BJ (cell line): ENCODE results near the gene GRM8. TPM values are rescaled to one million over a fixed set of nuclear protein-coding genes. Genes with fewer than 3 reads are reported as not detected.
"Not testable (repeated sequence)": the region's sequence is repeated elsewhere in the genome, so short reads cannot be mapped to it uniquely, and the experiment has no call there.

Experiments used
- CTCF ChIA-PET: fragments of 350-600 bp; formaldehyde crosslinking; extraction: SDS; loops from one replicate; lab custom pipeline; 2021; ENCODE audit warnings: antibody characterized with exemption, inconsistent platforms; lab: Yijun Ruan, JAX
- POLR2A ChIA-PET: fragments of 300-600 bp; sonication (Branson Sonifier 250); formaldehyde crosslinking; extraction: SDS; loops from one replicate; lab custom pipeline; 2021; ENCODE audit warnings: antibody characterized with exemption; lab: Charles Lee
- DNase-seq: peaks from one replicate; pipeline ENCODE4 v3.0.0-alpha.2; 2011; ENCODE audit warnings: low read depth
- H3K27me3 ChIP-seq: 2 replicates; pipeline ENCODE4 v1.6.0; 2011; ENCODE audit warnings: low read length; ENCODE audit not compliant: control insufficient read depth, insufficient read depth
- H3K36me3 ChIP-seq: 2 replicates; pipeline ENCODE4 v1.5.1; 2011; ENCODE audit warnings: low read length; ENCODE audit not compliant: control insufficient read depth, insufficient read depth
- H3K4me3 ChIP-seq: 2 replicates; pipeline ENCODE4 v1.5.1; 2011; ENCODE audit warnings: low read depth, mild to moderate bottlenecking, control low read depth, low read length
- polyA plus RNA-seq: library from polyadenylated mRNA; depleted of rRNA; stranded (reverse); fragments of >200 nt; gene quantifications from 2 replicates; pipeline ENCODE4 v1.2.3, GENCODE V29; 2011
- TF ChIP-seq, protein P1 (sequence below): IDR thresholded peaks from 2 replicates; pipeline ENCODE4 v1.5.1; 2011; ENCODE audit warnings: low read depth, mild to moderate bottlenecking, control low read depth, inconsistent platforms, low read length, moderate library complexity; ENCODE audit not compliant: insufficient read depth

GRM8 gene
- polyA plus RNA-seq, 1 experiment = not detected

DNA sequence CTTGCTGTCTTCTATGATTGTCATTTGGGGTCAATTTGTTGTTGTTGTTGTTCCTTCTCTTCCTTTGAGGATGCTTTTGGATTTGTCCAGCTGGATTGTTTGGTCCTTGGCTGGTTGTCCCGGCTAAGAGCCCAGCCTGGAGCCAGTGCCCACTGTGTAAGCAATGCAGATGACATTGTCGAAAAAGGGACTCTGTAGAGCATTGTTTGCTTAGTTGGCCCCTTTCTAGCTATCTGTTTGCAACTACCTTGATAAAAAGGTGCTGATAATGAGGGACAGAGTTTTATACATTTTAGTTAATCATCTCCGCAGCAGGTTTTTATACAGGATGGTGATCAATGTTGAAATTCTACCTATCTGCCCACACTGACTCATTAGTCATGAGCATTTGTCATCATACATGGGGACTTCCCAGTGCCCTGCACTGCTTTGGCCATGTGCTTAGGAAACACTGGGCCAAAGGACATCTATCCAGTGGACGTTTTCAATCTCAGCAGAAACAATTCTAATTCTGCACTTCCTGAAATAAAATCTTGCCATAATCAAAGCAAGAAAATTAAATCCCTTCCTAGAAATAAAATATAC lies 311.9 kb downstream of the GRM8 start:
- ChIA-PET CTCF (no interaction called here), POLR2A (no interaction called here)
- no peak overlapping the region for H3K4me3 ChIP-seq
- no peak for DNase-seq
- no peaks in the 10 kb centered on the region for H3K36me3 ChIP-seq
- TF ChIP-seq, protein P1, sequence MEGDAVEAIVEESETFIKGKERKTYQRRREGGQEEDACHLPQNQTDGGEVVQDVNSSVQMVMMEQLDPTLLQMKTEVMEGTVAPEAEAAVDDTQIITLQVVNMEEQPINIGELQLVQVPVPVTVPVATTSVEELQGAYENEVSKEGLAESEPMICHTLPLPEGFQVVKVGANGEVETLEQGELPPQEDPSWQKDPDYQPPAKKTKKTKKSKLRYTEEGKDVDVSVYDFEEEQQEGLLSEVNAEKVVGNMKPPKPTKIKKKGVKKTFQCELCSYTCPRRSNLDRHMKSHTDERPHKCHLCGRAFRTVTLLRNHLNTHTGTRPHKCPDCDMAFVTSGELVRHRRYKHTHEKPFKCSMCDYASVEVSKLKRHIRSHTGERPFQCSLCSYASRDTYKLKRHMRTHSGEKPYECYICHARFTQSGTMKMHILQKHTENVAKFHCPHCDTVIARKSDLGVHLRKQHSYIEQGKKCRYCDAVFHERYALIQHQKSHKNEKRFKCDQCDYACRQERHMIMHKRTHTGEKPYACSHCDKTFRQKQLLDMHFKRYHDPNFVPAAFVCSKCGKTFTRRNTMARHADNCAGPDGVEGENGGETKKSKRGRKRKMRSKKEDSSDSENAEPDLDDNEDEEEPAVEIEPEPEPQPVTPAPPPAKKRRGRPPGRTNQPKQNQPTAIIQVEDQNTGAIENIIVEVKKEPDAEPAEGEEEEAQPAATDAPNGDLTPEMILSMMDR = no peak
- H3K27me3 ChIP-seq = no peaks in the 10 kb centered on the region

DNA sequence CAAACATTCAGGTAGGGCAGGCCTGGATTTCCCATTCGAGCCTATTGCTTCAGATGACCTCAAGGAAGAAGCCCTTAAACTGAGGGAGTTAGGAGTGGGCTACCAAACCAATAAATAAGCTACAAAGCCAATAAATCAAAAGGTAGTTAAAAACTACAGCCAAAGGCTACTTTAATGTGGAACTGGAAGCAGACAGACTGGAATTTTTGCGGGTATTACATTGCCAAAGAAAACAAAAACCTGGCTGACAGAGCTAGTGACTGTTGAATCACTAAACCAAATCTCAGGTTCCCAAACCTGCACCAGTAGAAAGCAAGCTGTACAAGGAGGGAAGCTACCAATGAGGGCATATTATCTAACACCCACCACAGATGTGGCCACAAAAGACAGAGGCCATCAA lies 315.6 kb downstream of the GRM8 start:
- Histone ChIP-seq H3K36me3 (no peaks in the 10 kb centered on the region), H3K27me3 (no peaks in the 10 kb centered on the region), H3K4me3 (no peak overlapping the region)
- CTCF ChIA-PET = no interaction called here
- no peak for DNase-seq
- TF ChIP-seq, protein P1 = no peak
- POLR2A ChIA-PET = no interaction called here

DNA sequence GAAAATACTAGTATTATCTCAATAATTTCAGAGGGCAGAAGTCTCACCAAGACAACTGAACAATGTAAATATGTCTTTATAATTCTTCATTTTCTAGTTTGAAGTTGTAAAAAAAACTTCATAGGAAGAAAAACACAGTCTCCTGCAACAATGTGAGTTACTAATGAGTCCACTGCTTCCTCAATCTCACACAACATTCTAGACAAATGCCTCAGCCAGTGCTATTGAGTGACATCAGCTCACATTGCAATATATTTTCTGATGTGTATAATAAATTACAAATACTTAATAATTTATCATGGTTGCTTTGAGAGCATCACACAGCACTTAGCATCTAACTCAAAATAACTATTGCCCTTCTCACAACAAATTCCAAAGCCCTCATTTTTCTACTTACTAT lies 321.2 kb downstream of the GRM8 start:
- ChIA-PET CTCF (no interaction called here), POLR2A (no interaction called here)
- DNase-seq = no peak
- Histone ChIP-seq H3K36me3 (no peaks in the 10 kb centered on the region), H3K4me3 (no peak overlapping the region), H3K27me3 (no peaks in the 10 kb centered on the region)
- TF ChIP-seq, protein P1 = no peak

GRCh38 chr7:126930166-126930565 lies 322.6 kb downstream of the GRM8 start:
- Histone ChIP-seq H3K4me3 (no peak overlapping the region), H3K36me3 (no peaks in the 10 kb centered on the region), H3K27me3 (no peaks in the 10 kb centered on the region)
- no peak for DNase-seq
- TF ChIP-seq, protein P1 = no peak
- CTCF ChIA-PET = no interaction called here
- POLR2A ChIA-PET = no interaction called here

GRCh38 chr7:126924477-126924876 lies 328.3 kb downstream of the GRM8 start:
- no peak overlapping the region for H3K4me3 ChIP-seq
- CTCF ChIA-PET = no interaction called here
- H3K36me3 ChIP-seq = no peaks in the 10 kb centered on the region
- H3K27me3 ChIP-seq = no peaks in the 10 kb centered on the region
- POLR2A ChIA-PET = no interaction called here
- TF ChIP-seq, protein P1 = no peak
- DNase-seq = no peak

GRCh38 chr7:126911627-126912026 lies 341.1 kb downstream of the GRM8 start:
- H3K36me3 ChIP-seq, CTCF ChIA-PET, H3K27me3 ChIP-seq, DNase-seq, H3K4me3 ChIP-seq, POLR2A ChIA-PET: not testable (repeated sequence)

DNA sequence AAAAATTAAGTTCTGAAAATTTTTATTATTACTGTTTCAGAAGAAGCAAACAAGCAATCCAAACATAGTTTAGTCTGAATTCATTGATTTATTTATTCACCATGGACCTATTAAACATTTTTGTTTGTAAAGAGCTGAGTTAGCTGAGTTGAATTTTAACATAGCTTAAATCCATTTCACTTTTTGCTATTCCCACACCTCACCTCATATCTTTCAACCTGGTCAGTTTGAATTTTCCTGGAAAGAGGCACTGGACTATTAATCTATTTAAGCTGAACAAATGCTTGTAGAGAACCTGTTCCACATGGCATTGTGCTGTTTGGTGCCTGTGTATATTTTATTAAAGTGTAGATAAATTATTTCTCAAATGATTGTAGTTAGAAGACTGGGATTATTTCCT lies 344.2 kb downstream of the GRM8 start:
- H3K36me3 ChIP-seq, DNase-seq, H3K27me3 ChIP-seq, POLR2A ChIA-PET, H3K4me3 ChIP-seq, CTCF ChIA-PET: not testable (repeated sequence)

DNA sequence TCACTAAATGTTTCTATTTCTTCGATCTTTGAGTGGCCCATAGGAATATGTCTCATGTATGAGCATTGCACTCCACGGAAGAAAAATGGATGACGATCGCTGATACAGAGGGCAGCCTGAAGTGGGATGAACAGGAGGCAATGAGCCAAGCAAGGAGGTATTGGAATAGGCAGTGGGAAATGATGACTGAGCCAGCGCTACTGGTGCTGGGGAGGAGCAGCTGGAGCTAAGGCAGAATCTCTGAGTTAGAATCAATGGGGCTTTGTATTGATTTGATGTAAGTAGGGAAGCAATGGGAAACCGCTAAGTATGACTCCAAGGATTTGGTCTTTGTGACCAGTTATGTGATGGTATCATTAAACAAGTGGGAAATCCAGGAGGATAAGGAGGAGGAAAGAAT lies 345.1 kb downstream of the GRM8 start:
- H3K27me3 ChIP-seq, POLR2A ChIA-PET, H3K36me3 ChIP-seq, H3K4me3 ChIP-seq, DNase-seq, CTCF ChIA-PET: not testable (repeated sequence)
